Thyroid gland (tissue), 4 donors: ENCODE results near the gene UNCX. TPM values are rescaled to one million over a fixed set of nuclear protein-coding genes. Genes with fewer than 3 reads are reported as not detected.

Experiments
- DNase-seq, 2 donors: peaks; one replicate each; pipeline ENCODE4 v3.0.0-alpha.2; 2019
- H3K27ac ChIP-seq, 3 donors: fragments of 200-600 bp; sonication (generic); 1 replicate in 2 of 3; 2 replicates in 1 of 3; pipeline ENCODE4 v1.5.1; 2016 to 2019; ENCODE audit warnings: mild to moderate bottlenecking in 1 of 3, moderate library complexity in 1 of 3
- H3K27me3 ChIP-seq: fragments of 200-600 bp; sonication (generic); one replicate; pipeline ENCODE4 v1.5.1; 2019
- H3K36me3 ChIP-seq, 2 donors: fragments of 200-600 bp; sonication (generic); one replicate each; pipeline ENCODE4 v1.5.1; 2016 to 2019
- H3K4me1 ChIP-seq, 2 donors: fragments of 200-600 bp; sonication (generic); one replicate each; pipeline ENCODE4 v1.5.1; 2017 to 2019
- H3K4me3 ChIP-seq, 3 donors: fragments of 200-600 bp; sonication (generic); replicated peaks in 1 of 3; 1 replicate in 2 of 3; 2 replicates in 1 of 3; pipeline ENCODE4 v1.5.1; 2016; ENCODE audit warnings: mild to moderate bottlenecking in 1 of 3
- H3K9me3 ChIP-seq: fragments of 200-600 bp; sonication (generic); one replicate; pipeline ENCODE4 v1.5.1; 2017
- POLR2A ChIP-seq, 2 donors: fragments of 450-650 bp; IDR thresholded peaks; one replicate each; pipeline ENCODE4 v1.6.1; 2017; ENCODE audit warnings: antibody characterized with exemption in 2 of 2, mild to moderate bottlenecking in 2 of 2, moderate library complexity in 1 of 2
- WGBS, 2 donors: methylation state at CpG; one replicate each; pipeline ENCODE4 v1.1.5; 2017; 5-methylcytosine and 5-hydroxymethylcytosine counted together
- intact Hi-C: fragments of 100-400 bp; cut with DNase I; formaldehyde crosslinking; loops from one replicate; pipeline ENCODE4 v1.15.1; 2023
- total RNA-seq, 4 donors: library from RNA; depleted of rRNA; stranded (reverse); fragments of >200 nt; gene quantifications; one replicate each; pipeline ENCODE4 v1.2.3, GENCODE V29; 2016
- TF ChIP-seq, protein P1 (sequence below), 6 experiments: fragments of 200-600 bp in 3 of 6; fragments of 450-650 bp in 3 of 6; sonication (generic) in 3 of 6; IDR thresholded peaks; one replicate each; pipeline ENCODE4 v1.5.1; 2016 to 2019; ENCODE audit warnings: antibody characterized with exemption in 6 of 6, mild to moderate bottlenecking in 2 of 6, inconsistent platforms in 1 of 6, moderate library complexity in 1 of 6

UNCX gene
- total RNA-seq, 4 donors from 2014 or later = not detected

DNA sequence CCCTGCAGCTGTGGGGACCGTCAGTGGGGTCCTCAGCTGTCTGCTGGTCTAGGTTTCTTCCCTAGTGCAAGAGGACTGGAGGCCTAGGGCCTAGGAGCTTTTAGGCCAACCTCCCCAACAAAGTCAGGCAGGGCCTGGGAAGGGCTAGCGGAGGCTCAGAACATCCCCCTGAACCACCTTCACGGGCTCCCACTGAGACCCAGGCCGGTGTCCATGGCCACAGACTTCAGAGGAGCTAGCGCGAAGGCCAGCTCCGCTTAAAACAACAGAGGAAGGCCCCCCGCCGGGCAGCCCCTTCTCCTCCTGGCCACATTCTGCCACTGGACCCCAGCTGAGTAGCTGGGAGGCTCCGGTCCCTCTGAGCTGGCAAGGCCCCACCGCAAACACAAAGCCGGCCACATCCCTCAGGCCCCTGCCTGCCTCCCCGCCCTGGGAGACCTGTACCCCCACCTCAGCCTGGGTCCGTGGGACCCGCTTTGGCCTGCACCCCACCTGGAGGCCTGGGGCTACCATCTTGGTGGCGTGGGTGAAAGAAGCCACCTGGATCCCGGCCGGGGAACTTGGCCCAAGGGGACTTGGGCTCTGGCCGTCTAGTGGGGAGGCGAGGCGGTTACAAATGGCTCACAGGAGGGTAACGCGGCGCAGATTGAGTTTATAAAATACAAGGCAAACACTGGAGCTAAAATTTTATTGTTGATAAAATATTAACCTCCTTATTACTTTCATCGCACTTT, 5.4 kb upstream of the UNCX start:
- no peak for TF ChIP-seq POLR2A (IDR thresholded peaks at IDR 0.05)
- TF ChIP-seq, protein P1, sequence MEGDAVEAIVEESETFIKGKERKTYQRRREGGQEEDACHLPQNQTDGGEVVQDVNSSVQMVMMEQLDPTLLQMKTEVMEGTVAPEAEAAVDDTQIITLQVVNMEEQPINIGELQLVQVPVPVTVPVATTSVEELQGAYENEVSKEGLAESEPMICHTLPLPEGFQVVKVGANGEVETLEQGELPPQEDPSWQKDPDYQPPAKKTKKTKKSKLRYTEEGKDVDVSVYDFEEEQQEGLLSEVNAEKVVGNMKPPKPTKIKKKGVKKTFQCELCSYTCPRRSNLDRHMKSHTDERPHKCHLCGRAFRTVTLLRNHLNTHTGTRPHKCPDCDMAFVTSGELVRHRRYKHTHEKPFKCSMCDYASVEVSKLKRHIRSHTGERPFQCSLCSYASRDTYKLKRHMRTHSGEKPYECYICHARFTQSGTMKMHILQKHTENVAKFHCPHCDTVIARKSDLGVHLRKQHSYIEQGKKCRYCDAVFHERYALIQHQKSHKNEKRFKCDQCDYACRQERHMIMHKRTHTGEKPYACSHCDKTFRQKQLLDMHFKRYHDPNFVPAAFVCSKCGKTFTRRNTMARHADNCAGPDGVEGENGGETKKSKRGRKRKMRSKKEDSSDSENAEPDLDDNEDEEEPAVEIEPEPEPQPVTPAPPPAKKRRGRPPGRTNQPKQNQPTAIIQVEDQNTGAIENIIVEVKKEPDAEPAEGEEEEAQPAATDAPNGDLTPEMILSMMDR (IDR thresholded peaks at IDR 0.05) = no peak
- H3K4me3 ChIP-seq = no peak overlapping the region
- no peak overlapping the region for H3K27ac ChIP-seq
- peaks cover 0 to 6% of the 10 kb centered on the region in 2 donors for H3K4me1 ChIP-seq
- H3K27me3 ChIP-seq = peaks cover 81% of the 10 kb centered on the region
- H3K36me3 ChIP-seq = no peaks in the 10 kb centered on the region
- H3K9me3 ChIP-seq = no peaks in the 10 kb centered on the region
- WGBS, 2 donors = 26 to 27% methylated on average over 16 to 23 of the region's 25 CpGs
- no peak for DNase-seq
- intact Hi-C loops = loop anchor here (5.0 to 10.0 kb wide), 2 partner anchors 188 to 250 kb away; no protein-coding TSS in a partner anchor

- H3K4me3 ChIP-seq = no peak overlapping the region
- peaks cover 82% of the 10 kb centered on the region for H3K27me3 ChIP-seq
- no peak overlapping the region for H3K27ac ChIP-seq
- H3K4me1 ChIP-seq = peaks cover 0 to 6% of the 10 kb centered on the region in 2 donors
- H3K36me3 ChIP-seq = no peaks in the 10 kb centered on the region
- intact Hi-C loops = loop anchor here (5.0 to 10.0 kb wide), 2 partner anchors 187 to 249 kb away; no protein-coding TSS in a partner anchor
- DNase-seq = no peak
- WGBS, 2 donors = 14 to 17% methylated on average over 13 of the region's 13 CpGs
- no peaks in the 10 kb centered on the region for H3K9me3 ChIP-seq
- no peak for TF ChIP-seq POLR2A (IDR thresholded peaks at IDR 0.05)
- TF ChIP-seq, protein P1 (IDR thresholded peaks at IDR 0.05) = no peak
Observed at GRCh38 chr7:1227814-1228544, 4.7 kb upstream of the UNCX start.

DNA sequence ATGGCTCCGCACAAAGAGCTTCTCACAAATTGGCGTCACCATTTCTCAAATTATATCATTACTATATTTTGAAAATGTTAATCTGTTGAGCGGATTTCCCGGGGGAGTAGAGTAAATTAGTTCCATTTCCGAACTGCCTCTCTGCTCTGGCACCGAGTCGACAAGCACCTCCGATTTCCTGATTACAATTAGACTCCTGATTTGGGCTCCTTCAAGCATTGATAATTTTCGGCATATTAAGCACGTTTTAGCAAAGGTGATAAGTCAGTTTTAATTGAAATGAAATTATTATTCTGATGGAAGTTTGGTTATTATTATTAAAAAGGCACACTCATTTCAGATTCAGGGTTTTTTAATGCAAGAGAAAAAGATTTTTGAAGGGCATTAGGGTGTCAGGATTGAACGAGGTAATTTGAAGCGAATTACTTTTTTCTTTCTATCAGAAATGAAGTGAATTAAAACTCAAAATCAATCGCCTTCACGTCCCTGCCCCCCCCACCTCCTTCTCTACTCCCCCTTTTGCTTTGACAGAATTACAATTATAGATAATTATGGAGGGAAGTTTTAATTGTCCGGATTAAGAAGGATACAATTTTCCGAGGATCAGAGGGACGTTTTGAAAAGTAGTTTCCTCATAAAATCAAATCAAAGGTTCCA, 4.0 kb upstream of the UNCX start:
- Histone ChIP-seq H3K4me3 (no peak overlapping the region), H3K36me3 (no peaks in the 10 kb centered on the region), H3K27me3 (peaks cover 86% of the 10 kb centered on the region), H3K27ac (no peak overlapping the region), H3K9me3 (no peaks in the 10 kb centered on the region), H3K4me1 (peaks cover 0 to 6% of the 10 kb centered on the region in 2 donors)
- intact Hi-C loops = loop anchor here (5.0 to 10.0 kb wide), 2 partner anchors 186 to 249 kb away; no protein-coding TSS in a partner anchor
- DNase-seq = no peak
- WGBS, 2 donors = 10 to 17% methylated on average over 17 of the region's 17 CpGs
- TF ChIP-seq, protein P1 (IDR thresholded peaks at IDR 0.05) = no peak
- no peak for TF ChIP-seq POLR2A (IDR thresholded peaks at IDR 0.05)

DNA sequence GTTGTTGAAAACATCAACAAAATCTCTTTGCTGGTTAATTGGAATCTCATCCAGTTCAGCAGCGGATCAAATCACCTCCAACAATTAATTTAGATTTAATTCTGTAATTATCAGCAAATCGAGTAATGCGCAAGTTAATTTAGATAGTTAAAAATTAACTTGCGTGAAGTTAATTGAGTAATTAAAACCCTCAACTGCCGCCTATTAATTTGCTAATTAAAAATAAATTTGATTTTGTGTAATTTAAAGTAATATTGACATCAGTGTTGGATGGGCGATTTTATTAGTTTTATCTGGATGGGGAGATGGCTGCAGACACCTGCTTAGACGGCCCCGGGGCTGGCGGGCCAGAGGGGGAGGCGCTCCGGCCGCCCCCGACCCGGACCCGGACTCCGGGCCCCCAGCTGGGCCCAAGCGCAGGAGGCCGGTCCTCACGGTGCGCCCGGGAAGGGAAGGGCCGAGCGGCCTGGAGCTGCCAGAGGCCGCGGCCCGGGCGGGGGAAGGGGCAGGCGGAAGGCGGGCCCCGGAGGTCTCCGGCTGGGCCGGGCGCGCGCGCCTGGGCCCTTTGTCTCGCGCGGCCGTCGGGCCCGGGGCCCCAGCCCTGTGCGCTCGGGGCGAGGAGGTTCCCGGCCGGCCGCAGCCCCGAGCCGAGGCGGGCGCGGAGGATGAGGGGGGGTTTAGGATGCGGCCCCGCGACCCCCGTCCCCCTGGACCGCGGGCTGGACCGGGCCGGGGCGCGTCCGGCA, 3.3 kb upstream of the UNCX start:
- WGBS, 2 donors = 8 to 13% methylated on average over 22 to 33 of the region's 64 CpGs

More for the DNA sequence above, 3.3 kb upstream of the UNCX start:
- H3K4me3 ChIP-seq = no peak overlapping the region
- H3K4me1 ChIP-seq = peaks cover 0 to 6% of the 10 kb centered on the region in 2 donors
- no peaks in the 10 kb centered on the region for H3K9me3 ChIP-seq
- TF ChIP-seq POLR2A (IDR thresholded peaks at IDR 0.05) = no peak
- TF ChIP-seq, protein P1 (IDR thresholded peaks at IDR 0.05) = no peak
- H3K27ac ChIP-seq = no peak overlapping the region
- H3K27me3 ChIP-seq = peaks cover 80% of the 10 kb centered on the region
- intact Hi-C loops = loop anchor here (5.0 to 10.0 kb wide), 2 partner anchors 185 to 248 kb away; no protein-coding TSS in a partner anchor
- no peak for DNase-seq
- H3K36me3 ChIP-seq = no peaks in the 10 kb centered on the region
